SK-N-SH (cell line): ENCODE results near the gene EML5. TPM values are rescaled to one million over a fixed set of nuclear protein-coding genes. Genes with fewer than 3 reads are reported as not detected.

Source experiments
- CTCF ChIA-PET: fragments of 300-600, 350-600 bp; formaldehyde crosslinking; extraction: SDS; loops from one replicate; lab custom pipeline; 2021; lab: Yijun Ruan, JAX
- POLR2A ChIA-PET: fragments of 350-600 bp; sonication (Branson Sonifier 250); formaldehyde crosslinking; extraction: SDS; loops from one replicate; lab custom pipeline; 2020; ENCODE audit warnings: antibody characterized with exemption, inconsistent platforms; lab: Yijun Ruan, JAX
- DNase-seq: peaks from one replicate; pipeline ENCODE4 v3.0.0; 2012
- H2AFZ ChIP-seq: fragments of 200-600 bp; sonication (generic); 2 replicates; pipeline ENCODE4 v1.8.1; 2016; ENCODE audit warnings: antibody characterized with exemption, mild to moderate bottlenecking, low read depth
- H3F3A ChIP-seq: fragments of 200-600 bp; sonication (generic); replicated peaks from 2 replicates; pipeline ENCODE3; 2016; ENCODE audit warnings: antibody characterized with exemption, mild to moderate bottlenecking; ENCODE audit not compliant: insufficient read depth
- H3K27ac ChIP-seq, 2 experiments: fragments of 200-500 bp in 1 of 2; fragments of 200-600 bp in 1 of 2; sonication (Bioruptor generic) in 1 of 2; sonication (generic), shearing (Covaris generic) in 1 of 2; 2 replicates each; pipeline versions ENCODE4 v1.5.1 to v1.6.1; 2014 to 2016; ENCODE audit warnings: low read depth in 2 of 2, inconsistent platforms in 1 of 2, low read length in 1 of 2, mild to moderate bottlenecking in 1 of 2, mixed read lengths in 1 of 2
- H3K27me3 ChIP-seq: fragments of 200-600 bp; sonication (generic), shearing (Covaris generic); 2 replicates; pipeline ENCODE4 v1.6.1; 2016; ENCODE audit warnings: mixed run types; ENCODE audit not compliant: insufficient read depth
- H3K36me3 ChIP-seq, 2 experiments: fragments of 200-500 bp in 1 of 2; fragments of 200-600 bp in 1 of 2; sonication (Bioruptor generic) in 1 of 2; sonication (generic) in 1 of 2; replicated peaks in 1 of 2; 2 replicates each; pipeline versions ENCODE3 to v1.5.1; 2014 to 2016; ENCODE audit warnings: low read length in 1 of 2, mild to moderate bottlenecking in 1 of 2; ENCODE audit not compliant: insufficient read depth in 2 of 2, control insufficient read depth in 1 of 2
- H3K4me1 ChIP-seq, 2 experiments: fragments of 200-500 bp in 1 of 2; fragments of 200-600 bp in 1 of 2; sonication (Bioruptor generic) in 1 of 2; sonication (generic), shearing (Covaris generic) in 1 of 2; 2 replicates each; pipeline versions ENCODE4 v1.5.1 to v1.6.1; 2014 to 2016; ENCODE audit warnings: low read depth in 1 of 2, low read length in 1 of 2, mixed run types in 1 of 2; ENCODE audit not compliant: insufficient read depth in 2 of 2, control insufficient read depth in 1 of 2
- H3K4me2 ChIP-seq: fragments of 200-600 bp; sonication (generic), shearing (Covaris generic); 2 replicates; pipeline ENCODE4 v1.6.1; 2017; ENCODE audit warnings: mixed run types
- H3K4me3 ChIP-seq, 2 experiments: fragments of 200-500 bp in 1 of 2; fragments of 200-600 bp in 1 of 2; sonication (Bioruptor generic) in 1 of 2; sonication (generic), shearing (Covaris generic) in 1 of 2; 2 replicates each; pipeline versions ENCODE4 v1.5.1 to v1.8.1; 2014 to 2016; ENCODE audit warnings: low read depth in 2 of 2, inconsistent platforms in 1 of 2, low read length in 1 of 2, mild to moderate bottlenecking in 1 of 2, mixed read lengths in 1 of 2, moderate library complexity in 1 of 2
- H3K79me2 ChIP-seq: fragments of 200-600 bp; sonication (generic); 2 replicates; pipeline ENCODE4 v1.8.1; 2017; ENCODE audit warnings: mild to moderate bottlenecking; ENCODE audit not compliant: insufficient read depth
- H3K9ac ChIP-seq: fragments of 200-600 bp; sonication (generic); 2 replicates; pipeline ENCODE4 v1.6.1; 2017; ENCODE audit warnings: mixed run types
- H3K9me2 ChIP-seq: fragments of 200-600 bp; sonication (generic); 2 replicates; pipeline ENCODE4 v1.6.1; 2017; ENCODE audit warnings: mixed run types
- H3K9me3 ChIP-seq: fragments of 200-600 bp; sonication (generic); 2 replicates; pipeline ENCODE4 v1.6.1; 2017; ENCODE audit warnings: mixed run types, mild to moderate bottlenecking, moderate library complexity
- H4K20me1 ChIP-seq: fragments of 200-600 bp; sonication (generic); 2 replicates; pipeline ENCODE4 v1.6.1; 2017; ENCODE audit warnings: mild to moderate bottlenecking, mixed run types; ENCODE audit not compliant: insufficient read depth
- CHD2 ChIP-seq: fragments of 150-350 bp; IDR thresholded peaks from 2 replicates; pipeline ENCODE4 v1.6.1; 2018; ENCODE audit warnings: low read length; ENCODE audit not compliant: partially characterized antibody
- ELF1 ChIP-seq: IDR thresholded peaks from 2 replicates; pipeline ENCODE4 v1.4.0; 2012
- FOXJ3 ChIP-seq: sonication (generic); formaldehyde crosslinking; IDR thresholded peaks from 2 replicates; pipeline ENCODE4 v1.5.1; 2020; ENCODE audit warnings: mild to moderate bottlenecking, missing genetic modification reagents
- GATA2 ChIP-seq: sonication (generic); formaldehyde crosslinking; IDR thresholded peaks from 2 replicates; pipeline ENCODE4 v1.5.0; 2020; ENCODE audit warnings: mild to moderate bottlenecking, missing genetic modification reagents
- JUND ChIP-seq: IDR thresholded peaks from 2 replicates; pipeline ENCODE4 v1.4.0; 2012
- MEF2A ChIP-seq: IDR thresholded peaks from 2 replicates; pipeline ENCODE4 v1.4.0; 2012; ENCODE audit warnings: low read depth, borderline replicate concordance
- MXI1 ChIP-seq: IDR thresholded peaks from 2 replicates; pipeline ENCODE4 v1.6.1; 2012; ENCODE audit warnings: mild to moderate bottlenecking, low read depth, low read length, improper control_type of control experiment
- NRF1 ChIP-seq: IDR thresholded peaks from 2 replicates; pipeline ENCODE4 v1.6.1; 2012; ENCODE audit warnings: low read depth, mild to moderate bottlenecking, low read length
- REST ChIP-seq: IDR thresholded peaks from 2 replicates; pipeline ENCODE4 v1.6.1; 2012; ENCODE audit warnings: mild to moderate bottlenecking, low read depth, low read length, moderate library complexity
- SIN3A ChIP-seq: IDR thresholded peaks from 2 replicates; pipeline ENCODE4 v1.6.1; 2012; ENCODE audit warnings: low read depth, mild to moderate bottlenecking, low read length, moderate library complexity, borderline replicate concordance
- TAF1 ChIP-seq: IDR thresholded peaks from 2 replicates; pipeline ENCODE4 v1.6.1; 2012; ENCODE audit warnings: low read depth, mild to moderate bottlenecking, low read length, moderate library complexity, borderline replicate concordance
- WGBS: methylation state at CpG from one replicate; pipeline ENCODE4 v1.1.6; 2017; ENCODE audit warnings: low lambda C conversion rate; 5-methylcytosine and 5-hydroxymethylcytosine counted together
- polyA plus RNA-seq, 3 experiments: library from polyadenylated mRNA; depleted of rRNA; stranded (reverse); fragments of >200 nt; gene quantifications; 2 replicates each; pipeline ENCODE4 v1.2.3, GENCODE V29; 2012

The EML5 gene
- polyA plus RNA-seq, 1 of the 3 experiments (the other 2 are of a cell fraction), result 0.23 TPM

- no peaks in the 10 kb centered on the region for H3K79me2 ChIP-seq
- CTCF ChIA-PET, result no interaction called here
Measured at GRCh38 chr14:88799522-88799921, 6.8 kb upstream of the EML5 start.

GRCh38 chr14:88798156-88798555 lies 5.4 kb upstream of the EML5 start:
- H3K27ac ChIP-seq, result no peak overlapping the region
- TF ChIP-seq MEF2A (no peak), CHD2 (no peak), ELF1 (no peak), FOXJ3 (CRISPR knock-in tag) (no peak), NRF1 (no peak)
- no peaks in the 10 kb centered on the region for H3K36me3 ChIP-seq
- H3K9ac ChIP-seq, result no peak overlapping the region
- no peaks in the 10 kb centered on the region for H3F3A ChIP-seq
- H3K4me1 ChIP-seq, result peaks cover 0 to 2% of the 10 kb centered on the region in 2 experiments; a peak in 2 of 4 replicates
- no peak overlapping the region for H3K4me3 ChIP-seq
- no peaks in the 10 kb centered on the region for H3K9me3 ChIP-seq
- no peak overlapping the region for H2AFZ ChIP-seq
- no peak overlapping the region for H3K4me2 ChIP-seq
- CTCF ChIA-PET, result interaction anchor here (0.6 to 1.0 kb wide), 2 partner anchors 26 to 820 kb away, joined by 3 read pairs; partner anchors contain the start of gene TTC8
- H3K79me2 ChIP-seq, result no peaks in the 10 kb centered on the region
- 72% methylated on average over 4 of the region's 4 CpGs for WGBS
- H3K27me3 ChIP-seq, result no peaks in the 10 kb centered on the region
- POLR2A ChIA-PET, result interaction anchor here (0.6 to 1.0 kb wide), 2 partner anchors 26 to 103 kb away, joined by 4 to 5 read pairs; partner anchors contain the start of gene TTC8
- no peak for DNase-seq
- H4K20me1 ChIP-seq, result no peaks in the 10 kb centered on the region
- H3K9me2 ChIP-seq, result no peaks in the 10 kb centered on the region

More at GRCh38 chr14:88799522-88799921, 6.8 kb upstream of the EML5 start:
- H3K9me2 ChIP-seq, result no peaks in the 10 kb centered on the region
- no peaks in the 10 kb centered on the region for H3K36me3 ChIP-seq
- no peak overlapping the region for H3K9ac ChIP-seq
- H3K9me3 ChIP-seq, result no peaks in the 10 kb centered on the region
- POLR2A ChIA-PET, result no interaction called here
- no peak overlapping the region for H3K4me2 ChIP-seq
- H3K4me3 ChIP-seq, result no peak overlapping the region
- H3F3A ChIP-seq, result no peaks in the 10 kb centered on the region
- 60% methylated on average over 5 of the region's 5 CpGs for WGBS
- no peaks in the 10 kb centered on the region; a peak in 1 of 4 replicates for H3K4me1 ChIP-seq
- DNase-seq, result no peak
- H2AFZ ChIP-seq, result no peak overlapping the region
- TF ChIP-seq REST (no peak), TAF1 (no peak), GATA2 (CRISPR knock-in tag) (no peak), CHD2 (no peak), JUND (no peak), MXI1 (no peak), SIN3A (no peak)
- TF ChIP-seq, all 33 proteins: peak for 0
- Histone ChIP-seq H4K20me1 (no peaks in the 10 kb centered on the region), H3K27ac (no peak overlapping the region), H3K27me3 (no peaks in the 10 kb centered on the region)
